Right lobe of liver (tissue), 4 donors: ENCODE data around the gene LRRC51.
A peak's percentile ranks its signal among the peaks of the same experiment; 100 is the strongest.

ENCODE experiments used
- CTCF ChIP-seq, 4 donors: fragments of 200-600 bp in 3 of 4; fragments of 450-650 bp in 1 of 4; IDR thresholded peaks; one replicate each; pipeline versions ENCODE4 v1.5.1 to v1.8.0; 2016 to 2022; ENCODE audit warnings: antibody characterized with exemption in 4 of 4, mild to moderate bottlenecking in 2 of 4
- POLR2A ChIP-seq: fragments of 450-650 bp; IDR thresholded peaks from one replicate; pipeline ENCODE4 v1.6.1; 2017; ENCODE audit warnings: antibody characterized with exemption, mild to moderate bottlenecking
- donor health status: DM: no; HTN: no; CAD: no.
- donor health status: DM: no; HTN: no; CAD: no.
- donor health status: DM: no; HTN: yes; CAD: no.

- no peak for TF ChIP-seq CTCF (IDR thresholded peaks at IDR 0.05)
- TF ChIP-seq POLR2A = peak; percentile 92
Measured at GRCh38 chr11:72112143-72112977, 31.7 kb downstream of the LRRC51 start, which contains the start of gene ANAPC15.
